Measurements from ENCODE around the gene PRIMPOL. TPM values are rescaled to one million over a fixed set of nuclear protein-coding genes. Genes with fewer than 3 reads are reported as not detected.
A peak's percentile ranks its signal among the peaks of the same experiment; 100 is the strongest.

Gene PRIMPOL
- total RNA-seq, 1 experiment from 2014 or later, result 7.9 TPM

- H3K36me3 Mint-ChIP-seq (ENCODE audit: insufficient read depth, unreplicated experiment), result no peaks in the 10 kb centered on the region
- no peaks in the 10 kb centered on the region for H3K9me3 Mint-ChIP-seq (ENCODE audit: unreplicated experiment)
Measured at GRCh38 chr4:184660978-184661377, 11.4 kb downstream of the PRIMPOL start.

DNA sequence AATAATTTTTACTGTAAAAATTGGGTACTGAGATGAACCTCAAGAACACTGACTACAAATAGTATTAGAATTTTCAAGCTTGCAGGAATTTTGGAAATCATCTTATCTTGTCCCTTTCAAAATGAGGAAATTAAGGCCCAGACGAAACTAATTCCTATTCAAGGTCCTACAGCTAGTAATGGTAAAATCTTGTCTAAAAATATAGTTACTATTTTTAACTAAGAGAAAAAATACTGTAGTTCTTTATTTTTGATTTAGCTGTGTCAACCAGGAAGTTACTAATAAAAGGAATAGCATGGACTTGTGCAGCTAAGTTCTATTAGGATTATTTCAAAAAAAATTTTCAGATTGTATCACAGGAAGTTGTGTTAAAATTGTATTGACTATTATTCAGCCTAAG, 12.7 kb downstream of the PRIMPOL start:
- CTCF ChIA-PET, result interaction anchor here (0.6 kb wide), 1 partner anchor 13 kb away, joined by 3 read pairs; the partner anchor contains the start of genes CASP3 and PRIMPOL
- intact Hi-C loops (cut with micrococcal nuclease; ENCODE audit: unreplicated experiment), result no loop called here
- H3K4me3 Mint-ChIP-seq (ENCODE audit: unreplicated experiment), result no peak overlapping the region
- H3K4me1 Mint-ChIP-seq (ENCODE audit: low read depth, unreplicated experiment), result no peaks in the 10 kb centered on the region
- no TSS peak for BruUV-seq (replicated peaks)
- no peaks in the 10 kb centered on the region for H3K27me3 Mint-ChIP-seq (ENCODE audit: insufficient read depth, unreplicated experiment)
- Histone ChIP-seq H3K27me3 (replicated peaks; ENCODE audit: control insufficient read depth, insufficient read depth, low read length) (no peaks in the 10 kb centered on the region), H3K4me1 (no peaks in the 10 kb centered on the region), H3K36me3 (ENCODE audit: control insufficient read depth, insufficient read depth, low read length) (no peaks in the 10 kb centered on the region), H3K4me3 (ENCODE audit: low read depth, low read length) (no peak overlapping the region), H3K9me3 (no peaks in the 10 kb centered on the region)
- DNase-seq, result no peak
- POLR2A ChIA-PET, result no interaction called here
- no peak overlapping the region for H3K27ac Mint-ChIP-seq (ENCODE audit: unreplicated experiment)
- H3K36me3 Mint-ChIP-seq (ENCODE audit: insufficient read depth, unreplicated experiment), result no peaks in the 10 kb centered on the region
- no peaks in the 10 kb centered on the region for H3K9me3 Mint-ChIP-seq (ENCODE audit: unreplicated experiment)
- TF ChIP-seq CTCF (IDR thresholded peaks at IDR 0.05; ENCODE audit: insufficient read depth in 1 of 2, low read depth in 1 of 2, low read length in 1 of 2, severe bottlenecking in 1 of 2, unreplicated experiment in 1 of 2), result no peak

More at GRCh38 chr4:184660978-184661377, 11.4 kb downstream of the PRIMPOL start:
- intact Hi-C loops (cut with micrococcal nuclease; ENCODE audit: unreplicated experiment), result no loop called here
- TF ChIP-seq CTCF (IDR thresholded peaks at IDR 0.05; ENCODE audit: insufficient read depth in 1 of 2, low read depth in 1 of 2, low read length in 1 of 2, severe bottlenecking in 1 of 2, unreplicated experiment in 1 of 2), result no peak
- Histone ChIP-seq H3K4me1 (no peaks in the 10 kb centered on the region), H3K36me3 (ENCODE audit: control insufficient read depth, insufficient read depth, low read length) (no peaks in the 10 kb centered on the region), H3K27me3 (replicated peaks; ENCODE audit: control insufficient read depth, insufficient read depth, low read length) (no peaks in the 10 kb centered on the region), H3K4me3 (ENCODE audit: low read depth, low read length) (no peak overlapping the region), H3K9me3 (no peaks in the 10 kb centered on the region)
- no TSS peak for BruUV-seq (replicated peaks)
- CTCF ChIA-PET, result no interaction called here
- no peak overlapping the region for H3K4me3 Mint-ChIP-seq (ENCODE audit: unreplicated experiment)
- POLR2A ChIA-PET, result no interaction called here
- no peak overlapping the region for H3K27ac Mint-ChIP-seq (ENCODE audit: unreplicated experiment)
- DNase-seq, result no peak
- no peaks in the 10 kb centered on the region for H3K27me3 Mint-ChIP-seq (ENCODE audit: insufficient read depth, unreplicated experiment)
- H3K4me1 Mint-ChIP-seq (ENCODE audit: low read depth, unreplicated experiment), result no peaks in the 10 kb centered on the region

DNA sequence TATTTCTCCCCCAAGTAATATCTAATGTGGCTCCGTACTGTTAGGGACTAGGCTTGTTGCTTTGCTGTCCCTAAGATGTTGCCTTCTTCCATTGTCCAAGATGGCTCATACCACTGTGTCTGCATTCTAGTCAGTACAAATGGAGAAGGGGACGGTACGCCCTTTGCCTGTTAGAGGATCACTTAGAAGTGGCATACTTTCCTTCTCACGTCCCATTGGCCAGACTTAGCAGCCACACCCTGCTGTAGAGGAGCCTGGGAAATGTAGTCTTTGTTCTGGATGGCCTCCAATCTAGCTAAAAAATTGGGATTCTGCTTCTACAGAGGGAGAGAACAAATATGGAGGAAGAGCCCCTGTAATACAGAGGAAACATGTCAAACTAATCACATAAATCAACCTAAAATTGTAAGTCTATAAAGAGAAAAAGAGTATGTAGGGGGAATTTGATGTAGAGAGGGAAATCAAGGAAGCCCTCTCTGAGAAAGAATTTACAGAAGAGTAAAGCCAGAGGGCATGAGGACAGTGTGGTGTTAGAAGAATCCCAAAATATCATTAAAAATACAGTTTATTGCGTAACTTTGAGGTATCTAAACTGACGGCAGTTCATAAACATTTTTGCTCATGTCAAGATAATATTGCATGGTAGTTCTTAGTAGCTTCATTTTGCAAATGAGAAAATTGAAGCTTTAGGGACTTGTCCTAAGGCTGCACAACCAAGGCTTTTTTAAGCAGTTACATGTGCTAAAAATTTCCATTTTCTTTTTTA, 15.1 kb downstream of the PRIMPOL start:
- Mint-ChIP-seq H3K9me3 (ENCODE audit: unreplicated experiment) (no peaks in the 10 kb centered on the region), H3K36me3 (ENCODE audit: insufficient read depth, unreplicated experiment) (peaks cover 6% of the 10 kb centered on the region), H3K4me1 (ENCODE audit: low read depth, unreplicated experiment) (no peaks in the 10 kb centered on the region), H3K27ac (ENCODE audit: unreplicated experiment) (no peak overlapping the region), H3K27me3 (ENCODE audit: insufficient read depth, unreplicated experiment) (no peaks in the 10 kb centered on the region), H3K4me3 (ENCODE audit: unreplicated experiment) (no peak overlapping the region)
- peak in 1 of 2 experiments; percentile 26 for DNase-seq
- no peaks in the 10 kb centered on the region for H3K4me1 ChIP-seq
- no peaks in the 10 kb centered on the region for H3K9me3 ChIP-seq
- no TSS peak for BruUV-seq (replicated peaks)
- TF ChIP-seq CTCF (IDR thresholded peaks at IDR 0.05; ENCODE audit: insufficient read depth in 1 of 2, low read depth in 1 of 2, low read length in 1 of 2, severe bottlenecking in 1 of 2, unreplicated experiment in 1 of 2), result no peak
- no peaks in the 10 kb centered on the region for H3K36me3 ChIP-seq (ENCODE audit: control insufficient read depth, insufficient read depth, low read length)
- POLR2A ChIA-PET, result interaction anchor here (1.0 kb wide), 1 partner anchor 15 kb away, joined by 6 read pairs; the partner anchor contains the start of genes CASP3 and PRIMPOL
- CTCF ChIA-PET, result no interaction called here
- H3K27me3 ChIP-seq (replicated peaks; ENCODE audit: control insufficient read depth, insufficient read depth, low read length), result no peaks in the 10 kb centered on the region
- intact Hi-C loops (cut with micrococcal nuclease; ENCODE audit: unreplicated experiment), result no loop called here
- no peak overlapping the region for H3K4me3 ChIP-seq (ENCODE audit: low read depth, low read length)
